Fibroblast of skin of left biceps (primary cell): ENCODE measurements around the gene SINHCAF.
A peak's percentile ranks its signal among the peaks of the same experiment; 100 is the strongest.

Experiments used
- DNase-seq, 2 experiments: peaks; one replicate each; pipeline ENCODE4 v3.0.0-alpha.2; 2013; ENCODE audit warnings: low read depth in 2 of 2

SINHCAF gene

GRCh38 chr12:31337952-31338351 is 12.0 kb upstream of the SINHCAF start:
- no peak for DNase-seq

GRCh38 chr12:31331242-31331641 is 5.3 kb upstream of the SINHCAF start:
- DNase-seq: no peak

- no peak for DNase-seq
These were observed 1.0 kb upstream of the SINHCAF start for GRCh38 chr12:31326736-31327659.

GRCh38 chr12:31325524-31325875 is 450 bp downstream of the SINHCAF start:
- DNase-seq: no peak

- DNase-seq: no peak
These were observed 966 bp downstream of the SINHCAF start for GRCh38 chr12:31324845-31325523.

- DNase-seq: peak; percentile 36 to 38
These were observed 1.7 kb downstream of the SINHCAF start for GRCh38 chr12:31324116-31324844.

GRCh38 chr12:31323391-31324115 is 2.4 kb downstream of the SINHCAF start:
- DNase-seq: no peak

- peak in 1 of 2 experiments; percentile 26 for DNase-seq
These were observed 3.1 kb downstream of the SINHCAF start for GRCh38 chr12:31322801-31323207.

GRCh38 chr12:31321897-31322228 is 4.1 kb downstream of the SINHCAF start:
- DNase-seq: no peak

- no peak for DNase-seq
These were observed 4.6 kb downstream of the SINHCAF start for GRCh38 chr12:31321186-31321896.

GRCh38 chr12:31318657-31319269 is 7.2 kb downstream of the SINHCAF start:
- DNase-seq: no peak

GRCh38 chr12:31317471-31318395 is 8.2 kb downstream of the SINHCAF start:
- no peak for DNase-seq

- no peak for DNase-seq
These were observed 9.1 kb downstream of the SINHCAF start for GRCh38 chr12:31316891-31317290.

GRCh38 chr12:31315784-31316465 is 10.0 kb downstream of the SINHCAF start:
- DNase-seq: no peak

GRCh38 chr12:31315044-31315715 is 10.8 kb downstream of the SINHCAF start:
- no peak for DNase-seq

- DNase-seq: no peak
These were observed 13.5 kb downstream of the SINHCAF start for GRCh38 chr12:31312431-31312830.

GRCh38 chr12:31311634-31312258 is 14.2 kb downstream of the SINHCAF start:
- DNase-seq: no peak

GRCh38 chr12:31310488-31310887 is 15.5 kb downstream of the SINHCAF start:
- DNase-seq: no peak
